Measurements from ENCODE around the gene COL6A5. TPM values are rescaled to one million over a fixed set of nuclear protein-coding genes. Genes with fewer than 3 reads are reported as not detected.
A peak's percentile ranks its signal among the peaks of the same experiment; 100 is the strongest.
"Not testable (repeated sequence)": the region's sequence is repeated elsewhere in the genome, so short reads cannot be mapped to it uniquely, and the experiment has no call there.

Gene COL6A5
- polyA plus RNA-seq, 4 donors = 0.08 to 0.97 (median 0.16) TPM

- DNase-seq (ENCODE audit: low read depth in 4 of 4, low spot score in 3 of 4) = no peak
Observed at GRCh38 chr3:130430266-130430665, 84.8 kb downstream of the COL6A5 start.

- DNase-seq (ENCODE audit: low read depth in 4 of 4, low spot score in 3 of 4) = not testable (repeated sequence)
Observed at GRCh38 chr3:130432086-130432485, 86.6 kb downstream of the COL6A5 start.

DNA sequence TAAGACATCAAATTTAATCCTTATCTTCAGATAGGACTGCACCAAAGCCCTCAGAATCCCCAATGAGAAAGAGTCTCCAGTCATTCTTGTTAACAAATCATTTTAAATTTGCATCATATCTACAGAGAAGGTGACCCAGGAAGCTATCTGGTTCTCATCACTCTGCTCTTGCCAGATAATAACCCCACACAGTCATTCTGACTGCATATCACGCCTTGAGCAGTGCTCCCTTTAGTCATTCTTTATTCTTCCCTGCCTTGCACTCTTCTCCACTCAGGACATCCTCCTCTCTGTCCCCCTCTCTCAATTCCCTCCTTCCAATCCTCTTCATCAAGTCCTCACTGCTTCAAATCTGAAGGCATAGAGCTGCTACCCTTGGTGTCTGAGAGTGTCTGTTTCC is 87.8 kb downstream of the COL6A5 start:
- DNase-seq (ENCODE audit: low read depth in 4 of 4, low spot score in 3 of 4) = no peak

- no peak for DNase-seq (ENCODE audit: low read depth in 4 of 4, low spot score in 3 of 4)
Observed at GRCh38 chr3:130442284-130442683, 96.8 kb downstream of the COL6A5 start.

DNA sequence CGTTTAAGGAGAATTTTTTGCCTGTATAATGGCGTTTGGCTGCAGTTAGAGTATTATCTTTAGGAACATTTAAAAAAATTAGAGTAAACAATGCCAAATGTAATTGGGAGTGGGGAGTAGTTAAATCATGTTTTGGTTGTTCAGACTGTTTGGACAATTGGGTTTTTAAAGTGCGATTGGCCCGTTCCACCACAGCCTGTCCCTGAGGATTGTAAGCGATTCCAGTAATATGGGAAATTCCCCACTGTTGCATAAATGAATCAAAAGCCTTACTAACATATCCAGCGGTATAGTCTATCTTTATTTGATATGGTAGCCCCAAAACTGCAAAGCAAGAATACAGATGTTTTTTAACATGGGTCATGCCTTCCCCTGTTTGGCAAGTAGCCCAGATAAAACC is 101.4 kb downstream of the COL6A5 start:
- DNase-seq (ENCODE audit: low read depth in 4 of 4, low spot score in 3 of 4) = not testable (repeated sequence)

- DNase-seq (ENCODE audit: low read depth in 4 of 4, low spot score in 3 of 4) = not testable (repeated sequence)
Observed at GRCh38 chr3:130448155-130448554, 102.7 kb downstream of the COL6A5 start.

GRCh38 chr3:130456540-130456939 is 111.1 kb downstream of the COL6A5 start:
- no peak for DNase-seq (ENCODE audit: low read depth in 4 of 4, low spot score in 3 of 4)

GRCh38 chr3:130457671-130458070 is 112.2 kb downstream of the COL6A5 start:
- DNase-seq (ENCODE audit: low read depth in 4 of 4, low spot score in 3 of 4) = no peak

- DNase-seq (ENCODE audit: low read depth in 4 of 4, low spot score in 3 of 4) = no peak
Observed at GRCh38 chr3:130459944-130460343, 114.5 kb downstream of the COL6A5 start.

DNA sequence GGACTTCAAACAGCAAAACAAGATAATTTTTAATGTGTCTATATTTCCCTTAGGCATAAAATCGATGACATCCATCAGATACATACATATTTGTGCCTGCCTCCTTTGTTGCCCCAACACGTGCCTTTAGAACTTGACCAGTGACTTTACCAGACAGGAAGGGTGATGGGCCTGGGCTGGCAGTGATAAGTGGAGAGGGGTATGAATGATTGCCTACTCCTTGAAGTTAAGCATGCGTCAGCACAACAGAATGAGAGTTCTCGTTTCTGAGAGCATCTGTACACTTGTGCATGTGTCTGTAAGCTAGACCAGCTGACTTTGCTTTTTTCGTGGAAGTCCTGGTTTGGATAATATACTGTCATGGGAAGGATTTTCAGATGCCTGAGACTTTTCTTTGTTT is 116.6 kb downstream of the COL6A5 start:
- DNase-seq (ENCODE audit: low read depth in 4 of 4, low spot score in 3 of 4) = no peak

DNA sequence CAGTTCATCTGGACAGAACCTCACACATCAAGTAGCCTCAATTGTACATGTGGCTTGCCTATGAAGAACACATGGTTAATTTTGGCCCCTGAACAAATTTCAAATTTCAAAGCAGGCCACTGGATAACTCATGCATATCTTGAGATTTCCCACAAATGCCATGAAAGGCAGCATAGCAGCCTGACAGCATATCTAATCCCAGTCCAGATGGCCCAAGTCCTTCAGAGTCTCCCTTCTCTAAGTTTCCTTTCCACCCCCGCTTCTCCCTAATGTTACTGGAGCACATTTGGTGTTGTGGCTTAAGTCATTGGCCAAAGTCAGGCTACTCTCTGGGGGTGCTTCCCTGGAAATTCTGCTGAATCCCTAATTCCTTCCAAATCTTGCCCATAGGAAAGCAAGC is 117.7 kb downstream of the COL6A5 start:
- DNase-seq (ENCODE audit: low read depth in 4 of 4, low spot score in 3 of 4) = no peak

DNA sequence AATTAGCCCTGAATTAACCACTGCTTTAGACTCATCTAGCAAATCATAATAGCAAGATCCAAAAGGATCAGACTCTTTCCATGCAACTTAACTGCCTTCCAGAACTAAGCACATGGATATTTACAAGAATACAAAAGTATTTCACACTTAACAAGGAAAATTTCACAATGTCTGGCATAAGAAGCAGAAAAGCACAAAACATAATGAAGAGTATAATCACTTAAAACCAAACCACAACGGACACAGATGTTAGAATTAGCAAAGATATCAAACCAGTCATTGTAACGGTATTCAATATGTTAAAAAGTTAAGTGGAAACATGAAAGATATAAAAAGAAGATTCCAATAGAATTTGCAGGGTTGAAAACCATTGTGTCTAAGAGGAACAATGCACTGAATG is 120.0 kb downstream of the COL6A5 start:
- no peak for DNase-seq (ENCODE audit: low read depth in 4 of 4, low spot score in 3 of 4)

DNA sequence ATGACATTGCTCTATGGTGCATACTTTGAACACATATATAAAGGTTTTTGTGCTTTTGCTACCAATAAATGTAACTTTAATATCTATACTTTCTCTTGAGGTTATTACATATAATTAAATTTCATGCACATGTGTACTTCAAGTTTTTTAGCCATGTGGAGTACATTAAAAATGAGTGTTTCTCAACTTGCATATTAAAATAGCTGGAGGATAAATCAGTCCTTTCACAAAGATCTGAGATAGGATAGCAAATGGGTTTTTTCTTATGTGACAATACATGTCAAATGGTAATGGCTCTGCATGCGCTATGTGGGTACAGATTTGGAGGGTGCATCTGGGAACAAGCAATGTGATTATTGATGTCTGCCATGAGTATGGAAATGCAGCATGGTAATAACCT is 122.8 kb downstream of the COL6A5 start:
- no peak for DNase-seq (ENCODE audit: low read depth in 4 of 4, low spot score in 3 of 4)

GRCh38 chr3:130470126-130470525 is 124.7 kb downstream of the COL6A5 start:
- no peak for DNase-seq (ENCODE audit: low read depth in 4 of 4, low spot score in 3 of 4)

- DNase-seq (ENCODE audit: low read depth in 4 of 4, low spot score in 3 of 4) = no peak
Observed at GRCh38 chr3:130473416-130473815, 127.9 kb downstream of the COL6A5 start.

DNA sequence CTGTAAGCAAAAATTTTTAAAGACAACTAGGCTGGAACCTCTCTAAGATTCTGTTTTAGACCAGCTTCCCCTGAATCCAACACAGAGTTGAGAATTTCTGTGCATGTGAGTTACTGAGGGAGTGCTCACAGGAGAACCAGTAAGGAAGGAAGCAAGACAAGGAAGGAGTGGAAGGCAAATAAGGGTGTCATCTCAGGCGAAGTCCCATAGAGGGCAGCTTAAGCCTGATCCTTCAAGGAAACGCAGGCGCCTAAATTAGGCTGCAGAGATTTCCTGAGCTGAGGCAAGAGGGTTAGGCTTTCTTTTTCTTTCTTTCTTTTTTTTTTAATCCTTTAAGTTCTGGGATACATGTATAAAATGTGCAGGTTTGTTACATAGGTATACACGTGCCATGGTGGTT is 135.3 kb downstream of the COL6A5 start:
- DNase-seq (ENCODE audit: low read depth in 4 of 4, low spot score in 3 of 4) = peak; percentile 10 to 47 (median 24)

DNA sequence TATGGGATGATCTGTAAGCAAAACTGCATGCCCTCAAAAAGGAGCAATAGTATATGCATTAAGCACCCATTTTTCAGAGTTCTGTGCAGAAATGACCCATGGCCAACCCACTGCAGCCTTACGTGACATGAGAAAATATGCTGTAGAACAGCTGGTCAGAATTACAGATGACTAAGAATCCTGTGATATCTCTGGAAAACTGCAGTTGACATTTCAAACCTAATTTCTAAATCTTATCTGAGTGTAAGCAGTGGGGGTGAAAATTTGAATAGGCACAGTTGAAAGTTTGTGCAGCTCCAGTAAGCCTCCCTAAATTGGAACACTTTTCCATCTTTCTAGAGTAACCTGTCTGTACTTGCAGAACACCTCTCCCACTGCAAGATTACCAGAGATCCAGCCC is 142.8 kb downstream of the COL6A5 start:
- DNase-seq (ENCODE audit: low read depth in 4 of 4, low spot score in 3 of 4) = no peak

DNA sequence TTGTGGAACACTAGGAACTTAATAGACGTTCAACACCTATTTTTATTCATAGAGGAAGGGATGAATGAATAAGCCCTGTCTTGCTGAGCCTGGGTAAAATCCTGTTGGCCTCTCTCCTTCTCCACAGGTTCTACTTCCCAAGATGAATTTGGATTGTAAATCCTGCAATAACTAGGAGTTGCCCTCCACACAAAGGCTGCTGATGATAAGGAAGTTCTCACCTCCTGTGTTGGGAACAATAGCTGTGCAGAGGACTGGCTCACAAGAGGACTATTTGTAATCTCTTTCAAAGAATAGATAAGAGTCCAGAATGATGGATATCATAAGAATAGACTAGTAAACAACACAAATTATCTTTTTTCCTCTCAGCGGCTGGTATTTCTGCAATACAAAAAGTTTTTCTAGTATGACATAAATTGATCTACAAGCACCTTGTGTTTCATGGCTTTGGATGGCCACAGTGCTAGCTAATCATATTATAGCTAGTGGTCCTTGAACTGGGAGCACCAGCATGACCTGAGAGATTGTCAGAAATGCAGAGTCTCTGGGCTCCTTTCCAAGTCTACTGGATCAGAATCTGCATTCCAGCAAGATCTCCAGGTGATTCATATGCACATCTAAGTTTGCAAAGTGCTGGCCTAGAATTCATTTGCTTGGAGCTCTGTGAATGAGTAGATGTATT is 143.4 kb downstream of the COL6A5 start:
- no peak for DNase-seq (ENCODE audit: low read depth in 4 of 4, low spot score in 3 of 4)

GRCh38 chr3:130490241-130490640 is 144.8 kb downstream of the COL6A5 start:
- no peak for DNase-seq (ENCODE audit: low read depth in 4 of 4, low spot score in 3 of 4)

DNA sequence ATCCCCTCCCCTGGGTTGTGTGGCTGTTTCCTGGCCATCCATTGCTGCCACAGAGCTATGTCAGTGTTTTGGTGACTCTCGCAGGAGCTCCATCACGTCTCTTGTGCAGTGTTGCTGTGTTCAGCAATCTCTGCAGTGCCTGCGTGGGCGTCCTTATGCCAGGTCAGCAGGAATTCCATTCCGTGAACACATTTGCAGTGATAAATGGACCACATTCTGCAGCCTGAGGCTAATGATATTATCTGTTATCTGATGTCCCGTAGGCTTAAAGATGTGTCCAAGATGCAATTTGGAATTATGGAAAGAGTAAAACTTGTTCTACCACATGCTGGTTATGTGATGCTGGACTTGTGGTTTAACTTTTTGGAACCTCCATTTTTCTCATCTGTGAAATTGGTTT is 146.0 kb downstream of the COL6A5 start:
- peak in 1 of 4 donors; percentile 6 for DNase-seq (ENCODE audit: low read depth in 4 of 4, low spot score in 3 of 4)

DNA sequence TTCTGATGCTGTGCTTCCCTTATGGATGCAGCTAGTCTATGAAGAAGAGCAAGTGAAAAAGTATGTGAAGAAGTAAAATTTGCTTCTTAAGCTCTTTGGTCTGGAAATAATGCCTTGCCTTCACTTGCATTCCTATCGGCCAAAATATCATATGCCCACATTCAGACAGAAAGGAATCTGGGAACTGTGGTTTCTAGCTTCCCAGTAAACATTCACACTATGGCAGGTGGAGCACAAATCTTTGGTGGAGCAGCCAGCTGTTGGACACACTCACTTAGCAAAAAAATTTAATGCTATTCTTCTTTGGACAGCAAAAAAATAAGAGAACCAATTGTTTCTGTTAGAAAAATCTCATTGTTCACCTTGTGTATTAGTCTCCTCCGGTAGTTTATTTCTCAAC is 159.2 kb downstream of the COL6A5 start:
- no peak for DNase-seq (ENCODE audit: low read depth in 4 of 4, low spot score in 3 of 4)

- DNase-seq (ENCODE audit: low read depth in 4 of 4, low spot score in 3 of 4) = no peak
Observed at GRCh38 chr3:130506031-130506430, 160.6 kb downstream of the COL6A5 start.

DNA sequence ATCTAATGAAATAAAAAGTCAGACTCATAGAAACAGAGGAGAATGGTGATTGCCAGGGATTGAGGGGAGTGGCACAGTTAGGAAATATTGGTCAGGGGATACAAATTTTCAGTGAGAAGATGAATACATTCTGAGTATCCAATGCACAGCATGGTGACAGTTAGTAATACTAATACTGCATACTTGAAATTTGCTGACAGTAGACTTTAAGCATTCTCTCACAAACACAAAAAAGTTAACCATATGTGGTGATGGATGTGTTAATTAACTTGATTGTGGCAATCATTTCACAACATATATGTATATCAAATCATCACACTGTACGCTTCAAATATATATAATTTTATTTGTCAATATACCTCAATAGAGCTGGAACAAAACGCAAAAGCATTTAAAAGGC is 162.3 kb downstream of the COL6A5 start:
- no peak for DNase-seq (ENCODE audit: low read depth in 4 of 4, low spot score in 3 of 4)

Data from left renal pelvis (tissue), 4 donors.